Mesendoderm (in vitro differentiated cells): ENCODE measurements around the gene EID2B.

Experiments
- DNase-seq: peaks from one replicate; pipeline ENCODE4 v3.0.0; 2013
- H2AK5ac ChIP-seq: 2 replicates; pipeline ENCODE4 v1.6.1; 2013; ENCODE audit warnings: low read length, inconsistent platforms
- H2BK120ac ChIP-seq: 2 replicates; pipeline ENCODE4 v1.6.1; 2013; ENCODE audit warnings: low read depth, mild to moderate bottlenecking, low read length, moderate library complexity, mixed read lengths
- H2BK15ac ChIP-seq: replicated peaks from 2 replicates; pipeline ENCODE4 v1.6.1; 2013; ENCODE audit warnings: low read depth, mild to moderate bottlenecking, moderate library complexity
- H2BK5ac ChIP-seq: 2 replicates; pipeline ENCODE4 v1.6.1; 2013; ENCODE audit warnings: low read length, inconsistent platforms
- H3K18ac ChIP-seq: 2 replicates; pipeline ENCODE4 v1.6.1; 2013; ENCODE audit warnings: mild to moderate bottlenecking, low read length, mixed read lengths
- H3K23ac ChIP-seq: one replicate; pipeline ENCODE4 v1.6.1; 2013; ENCODE audit warnings: low read length
- H3K27ac ChIP-seq: 2 replicates; pipeline ENCODE4 v1.5.1; 2013; ENCODE audit warnings: low read depth, mild to moderate bottlenecking, inconsistent platforms, low read length, moderate library complexity
- H3K27me3 ChIP-seq: 2 replicates; pipeline ENCODE4 v1.6.1; 2013; ENCODE audit warnings: low read length, control low read depth, mild to moderate bottlenecking, inconsistent platforms; ENCODE audit not compliant: insufficient read depth, poor library complexity
- H3K36me3 ChIP-seq: 2 replicates; pipeline ENCODE4 v1.6.1; 2013; ENCODE audit warnings: low read length, inconsistent platforms; ENCODE audit not compliant: control insufficient read depth, insufficient read depth
- H3K4ac ChIP-seq: one replicate; pipeline ENCODE4 v1.6.1; 2013; ENCODE audit warnings: low read depth, mild to moderate bottlenecking, low read length, moderate library complexity
- H3K4me1 ChIP-seq: 2 replicates; pipeline ENCODE4 v1.6.1; 2013; ENCODE audit warnings: low read depth, low read length, inconsistent platforms; ENCODE audit not compliant: control insufficient read depth
- H3K4me2 ChIP-seq: 2 replicates; pipeline ENCODE4 v1.6.1; 2013; ENCODE audit warnings: low read length
- H3K4me3 ChIP-seq: 2 replicates; pipeline ENCODE4 v1.5.1; 2013; ENCODE audit warnings: mild to moderate bottlenecking, low read length
- H3K56ac ChIP-seq: one replicate; pipeline ENCODE4 v1.6.1; 2013; ENCODE audit warnings: low read length
- H3K79me1 ChIP-seq: 2 replicates; pipeline ENCODE4 v1.6.1; 2013; ENCODE audit warnings: low read length, inconsistent platforms
- H3K79me2 ChIP-seq: 2 replicates; pipeline ENCODE4 v1.6.1; 2013; ENCODE audit warnings: mild to moderate bottlenecking, low read length; ENCODE audit not compliant: control insufficient read depth, insufficient read depth
- H3K9ac ChIP-seq: 2 replicates; pipeline ENCODE4 v1.6.1; 2013; ENCODE audit warnings: low read length, inconsistent platforms
- H4K5ac ChIP-seq: one replicate; pipeline ENCODE4 v1.6.1; 2013; ENCODE audit warnings: low read length
- H4K8ac ChIP-seq: one replicate; pipeline ENCODE4 v1.6.1; 2013; ENCODE audit warnings: low read depth, mild to moderate bottlenecking, control low read depth, low read length, moderate library complexity
- WGBS: extraction: QIAGEN DNeasy Blood & Tissue Kit; methylation state at CpG from one replicate; pipeline ENCODE4 v1.1.7; 2013; ENCODE audit warnings: low lambda C conversion rate, missing lambda C conversion rate; ENCODE audit not compliant: insufficient coverage; ENCODE audit errors: extremely low coverage; 5-methylcytosine and 5-hydroxymethylcytosine counted together

The EID2B gene

DNA sequence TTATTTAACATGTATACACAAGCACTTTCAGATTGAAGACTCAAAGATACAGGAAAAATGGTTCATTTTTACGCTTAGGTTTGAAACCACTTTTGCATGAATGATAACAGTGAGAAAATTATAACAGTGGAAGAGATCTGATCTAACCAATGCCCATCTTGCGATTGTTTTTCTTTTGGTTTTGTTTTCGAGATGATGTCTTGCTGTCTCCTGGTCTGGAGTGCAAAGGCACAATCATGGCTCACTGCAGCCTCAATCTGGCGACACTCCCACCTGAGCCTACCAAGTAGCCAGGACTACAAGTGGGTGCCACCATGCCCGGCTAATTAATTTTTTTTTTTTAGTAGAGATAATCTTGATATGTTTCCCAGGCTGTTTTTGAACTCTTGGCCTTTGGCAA lies 17.5 kb upstream of the EID2B start:
- Histone ChIP-seq H3K9ac (no peak overlapping the region), H3K4me2 (no peak overlapping the region), H2BK15ac (no peak overlapping the region), H3K4me3 (no peak overlapping the region), H4K8ac (no peak overlapping the region), H2BK5ac (no peak overlapping the region), H3K23ac (no peak overlapping the region), H3K27me3 (no peaks in the 10 kb centered on the region), H3K27ac (no peak overlapping the region), H3K4ac (no peak overlapping the region), H3K4me1 (no peaks in the 10 kb centered on the region), H3K36me3 (no peaks in the 10 kb centered on the region), H3K18ac (no peak overlapping the region), H3K79me2 (no peaks in the 10 kb centered on the region), H2BK120ac (no peak overlapping the region), H3K79me1 (no peaks in the 10 kb centered on the region), H3K56ac (no peak overlapping the region), H4K5ac (no peak overlapping the region), H2AK5ac (no peak overlapping the region)
- no peak for DNase-seq
- no CpG with 5 or more reads among the region's 5 CpGs for WGBS

DNA sequence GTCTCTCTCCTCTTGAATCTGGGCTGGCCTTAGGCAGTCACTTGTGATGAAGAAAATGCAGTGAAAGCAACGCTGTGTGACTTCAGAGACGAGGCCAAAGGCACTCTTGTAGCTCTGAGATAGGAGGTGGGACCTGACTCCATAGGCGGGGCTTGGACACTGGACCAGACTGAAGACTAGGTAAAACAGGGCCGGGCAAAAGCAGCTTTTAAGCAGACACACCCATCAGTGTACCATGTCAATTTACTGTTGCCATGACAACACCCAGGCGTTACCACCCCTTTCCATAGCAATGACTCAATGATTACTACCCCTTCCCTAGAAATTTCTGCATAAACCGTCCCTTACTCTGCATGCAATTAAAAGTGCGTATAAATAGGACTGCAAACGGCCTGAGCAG lies 13.9 kb upstream of the EID2B start:
- DNase-seq = peak; percentile 54
- Histone ChIP-seq H4K8ac (no peak overlapping the region), H3K79me2 (no peaks in the 10 kb centered on the region), H3K36me3 (no peaks in the 10 kb centered on the region), H3K4me1 (peaks cover 2% of the 10 kb centered on the region), H3K4me3 (no peak overlapping the region), H3K56ac (no peak overlapping the region), H3K27ac (no peak overlapping the region), H2AK5ac (no peak overlapping the region), H3K79me1 (no peaks in the 10 kb centered on the region), H3K9ac (no peak overlapping the region), H4K5ac (no peak overlapping the region), H3K27me3 (no peaks in the 10 kb centered on the region), H3K23ac (no peak overlapping the region), H3K4me2 (no peak overlapping the region), H2BK120ac (no peak overlapping the region), H2BK15ac (no peak overlapping the region), H3K4ac (no peak overlapping the region), H3K18ac (no peak overlapping the region), H2BK5ac (no peak overlapping the region)
- WGBS = no CpG with 5 or more reads among the region's 8 CpGs

- Histone ChIP-seq H3K27me3 (no peaks in the 10 kb centered on the region), H3K18ac (no peak overlapping the region), H2AK5ac (no peak overlapping the region), H2BK5ac (no peak overlapping the region), H2BK15ac (no peak overlapping the region), H3K4me1 (peaks cover 2% of the 10 kb centered on the region), H4K5ac (no peak overlapping the region), H3K36me3 (no peaks in the 10 kb centered on the region), H3K4me3 (no peak overlapping the region), H2BK120ac (no peak overlapping the region), H3K79me1 (no peaks in the 10 kb centered on the region), H4K8ac (no peak overlapping the region), H3K79me2 (no peaks in the 10 kb centered on the region), H3K23ac (no peak overlapping the region), H3K27ac (no peak overlapping the region), H3K9ac (no peak overlapping the region), H3K56ac (no peak overlapping the region), H3K4ac (no peak overlapping the region), H3K4me2 (no peak overlapping the region)
- WGBS = no CpG with 5 or more reads among the region's 1 CpG
- no peak for DNase-seq
Measured at GRCh38 chr19:39544911-39545310, 12.3 kb upstream of the EID2B start.

DNA sequence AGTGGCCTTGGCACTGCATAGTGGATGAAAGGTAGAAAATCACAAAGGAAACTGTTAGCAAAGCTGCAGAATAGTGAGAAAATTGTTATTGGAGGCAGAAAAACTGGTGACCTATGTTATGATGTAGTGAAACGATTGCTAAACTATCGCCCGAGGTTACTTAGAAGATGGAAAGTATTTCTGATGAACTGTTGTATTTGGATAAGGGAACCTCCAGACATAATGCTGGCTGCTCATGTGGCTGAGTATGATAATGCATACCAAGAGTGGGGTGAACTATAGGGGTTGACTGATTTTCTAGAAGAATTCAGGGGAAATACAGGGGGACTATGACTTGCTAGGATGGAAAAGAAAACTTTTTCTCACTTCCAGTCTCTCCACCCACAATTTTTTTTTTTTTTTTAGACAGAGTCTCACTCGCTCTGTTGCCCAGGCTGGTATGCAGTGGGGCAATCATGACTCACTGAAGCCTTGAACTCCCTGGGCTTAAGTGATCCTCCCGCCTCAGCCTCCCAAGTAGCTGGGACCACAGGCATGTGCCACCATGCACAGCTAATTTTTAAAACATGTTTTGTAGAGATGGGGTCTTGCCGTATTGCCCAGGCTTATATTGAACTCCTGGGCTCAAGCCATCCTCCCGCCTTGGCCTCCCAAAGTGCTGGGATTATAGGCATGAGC lies 11.7 kb upstream of the EID2B start:
- Histone ChIP-seq H4K8ac (no peak overlapping the region), H3K23ac (no peak overlapping the region), H3K79me1 (no peaks in the 10 kb centered on the region), H3K18ac (no peak overlapping the region), H3K4me2 (no peak overlapping the region), H3K56ac (no peak overlapping the region), H3K9ac (no peak overlapping the region), H3K4me1 (peaks cover 2% of the 10 kb centered on the region), H3K36me3 (no peaks in the 10 kb centered on the region), H2AK5ac (no peak overlapping the region), H2BK5ac (no peak overlapping the region), H3K27ac (no peak overlapping the region), H3K27me3 (no peaks in the 10 kb centered on the region), H3K4ac (no peak overlapping the region), H4K5ac (no peak overlapping the region), H3K79me2 (no peaks in the 10 kb centered on the region), H2BK15ac (no peak overlapping the region), H3K4me3 (no peak overlapping the region), H2BK120ac (no peak overlapping the region)
- WGBS = no CpG with 5 or more reads among the region's 7 CpGs
- DNase-seq = no peak

GRCh38 chr19:39543477-39543857 lies 10.8 kb upstream of the EID2B start:
- H3K4ac ChIP-seq = no peak overlapping the region
- no peak overlapping the region for H3K4me2 ChIP-seq
- no peak overlapping the region for H4K5ac ChIP-seq
- H3K36me3 ChIP-seq = no peaks in the 10 kb centered on the region
- H2BK5ac ChIP-seq = no peak overlapping the region
- no peak overlapping the region for H2BK15ac ChIP-seq
- H3K79me2 ChIP-seq = no peaks in the 10 kb centered on the region
- no peak overlapping the region for H3K4me3 ChIP-seq
- H3K27ac ChIP-seq = no peak overlapping the region
- H3K56ac ChIP-seq = no peak overlapping the region
- no peak for DNase-seq
- H3K79me1 ChIP-seq = no peaks in the 10 kb centered on the region
- H3K23ac ChIP-seq = no peak overlapping the region
- no peak overlapping the region for H3K9ac ChIP-seq
- H3K18ac ChIP-seq = no peak overlapping the region
- WGBS = no CpG with 5 or more reads among the region's 3 CpGs
- H2BK120ac ChIP-seq = no peak overlapping the region
- no peak overlapping the region for H4K8ac ChIP-seq
- no peaks in the 10 kb centered on the region for H3K27me3 ChIP-seq
- peaks cover 2% of the 10 kb centered on the region for H3K4me1 ChIP-seq
- no peak overlapping the region for H2AK5ac ChIP-seq

- Histone ChIP-seq H4K5ac (no peak overlapping the region), H2BK120ac (no peak overlapping the region), H3K79me2 (no peaks in the 10 kb centered on the region), H3K27ac (no peak overlapping the region), H3K4me2 (no peak overlapping the region), H3K9ac (no peak overlapping the region), H3K56ac (no peak overlapping the region), H4K8ac (no peak overlapping the region), H3K36me3 (no peaks in the 10 kb centered on the region), H3K79me1 (no peaks in the 10 kb centered on the region), H3K4ac (no peak overlapping the region), H2BK5ac (no peak overlapping the region), H3K23ac (no peak overlapping the region), H2BK15ac (no peak overlapping the region), H3K27me3 (no peaks in the 10 kb centered on the region), H2AK5ac (no peak overlapping the region), H3K18ac (no peak overlapping the region), H3K4me3 (no peak overlapping the region), H3K4me1 (peaks cover 2% of the 10 kb centered on the region)
- peak; percentile 39 for DNase-seq
- no CpG with 5 or more reads among the region's 2 CpGs for WGBS
Measured at GRCh38 chr19:39542206-39542605, 9.6 kb upstream of the EID2B start.
